GM19397 (cell line): ENCODE results near the gene GPR17.

Experiments
- ATAC-seq: cut with Tn5 transposase; IDR thresholded peaks from one replicate; pipeline ENCODE4 v1.9.1; 2021; ENCODE audit warnings: mild to moderate bottlenecking, moderate library complexity; ENCODE audit not compliant: unreplicated experiment

Gene GPR17

DNA sequence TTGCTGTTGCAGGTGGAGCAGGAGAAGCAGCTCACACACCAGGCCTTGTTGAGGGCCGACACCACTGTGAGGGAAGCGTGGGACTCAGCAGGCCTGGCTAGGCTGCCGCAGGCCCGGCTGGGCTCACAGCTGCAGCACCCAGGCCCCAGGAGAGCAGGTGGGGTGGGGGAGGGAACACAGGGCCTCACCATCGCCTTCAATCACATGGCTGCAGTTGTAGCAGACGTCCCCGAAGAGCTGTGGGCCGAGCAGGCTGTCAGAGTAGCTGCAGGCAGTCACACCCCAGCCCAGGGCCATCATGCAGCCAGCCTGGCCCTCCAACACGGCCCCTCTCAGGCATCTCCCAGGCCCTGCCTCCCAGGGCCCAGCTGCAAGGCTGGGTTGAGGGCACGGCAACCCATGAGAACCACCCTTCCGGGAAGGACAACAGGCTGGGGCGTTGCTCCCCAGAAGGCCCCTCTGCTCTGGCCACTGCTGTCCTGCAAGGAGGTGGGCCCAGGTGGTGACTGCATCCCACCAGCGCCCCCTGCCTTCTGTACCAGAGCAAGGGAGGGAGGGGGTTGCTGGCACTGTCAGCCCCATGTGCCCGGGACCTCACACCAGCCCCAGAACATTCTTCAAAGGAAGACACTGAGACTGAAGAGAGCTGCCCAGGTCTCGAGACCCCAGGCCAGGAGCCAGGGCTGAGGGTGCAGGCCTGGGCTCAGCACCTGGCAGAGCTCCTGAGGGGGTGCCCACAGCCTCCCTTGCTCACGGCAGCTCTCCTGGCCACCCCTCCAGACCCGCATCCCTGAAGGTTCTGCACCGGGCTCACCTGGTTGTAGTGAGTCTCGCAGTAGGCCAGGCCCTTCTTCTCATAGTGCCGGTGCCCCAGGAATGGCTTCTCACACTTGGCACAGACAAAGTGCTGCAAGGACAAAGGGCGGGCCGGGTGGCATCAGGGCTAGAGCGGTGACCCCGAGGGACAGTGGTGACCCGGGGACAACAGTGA lies 5.6 kb upstream of the GPR17 start:
- ATAC-seq, result peak; percentile 53

DNA sequence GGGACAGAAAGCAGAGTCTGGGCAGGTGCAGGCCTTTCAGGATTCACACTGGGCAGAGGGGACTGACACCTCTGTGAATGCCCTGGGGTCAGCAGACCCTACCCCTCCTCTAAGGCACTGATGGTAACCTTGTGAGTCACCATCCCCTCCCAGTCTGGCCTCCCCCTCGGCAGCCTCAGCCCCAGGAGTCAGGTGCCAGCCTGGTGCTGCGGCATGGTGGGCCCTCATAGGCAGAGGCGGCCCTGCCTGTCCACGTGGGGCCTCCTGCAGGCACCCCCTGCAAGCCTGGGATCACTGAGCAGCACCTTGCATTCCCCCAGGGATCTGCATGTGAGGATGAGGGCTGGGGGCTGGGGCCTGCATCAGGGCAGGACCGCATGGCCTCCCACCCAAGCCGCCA lies 4.8 kb upstream of the GPR17 start:
- ATAC-seq, result no peak

DNA sequence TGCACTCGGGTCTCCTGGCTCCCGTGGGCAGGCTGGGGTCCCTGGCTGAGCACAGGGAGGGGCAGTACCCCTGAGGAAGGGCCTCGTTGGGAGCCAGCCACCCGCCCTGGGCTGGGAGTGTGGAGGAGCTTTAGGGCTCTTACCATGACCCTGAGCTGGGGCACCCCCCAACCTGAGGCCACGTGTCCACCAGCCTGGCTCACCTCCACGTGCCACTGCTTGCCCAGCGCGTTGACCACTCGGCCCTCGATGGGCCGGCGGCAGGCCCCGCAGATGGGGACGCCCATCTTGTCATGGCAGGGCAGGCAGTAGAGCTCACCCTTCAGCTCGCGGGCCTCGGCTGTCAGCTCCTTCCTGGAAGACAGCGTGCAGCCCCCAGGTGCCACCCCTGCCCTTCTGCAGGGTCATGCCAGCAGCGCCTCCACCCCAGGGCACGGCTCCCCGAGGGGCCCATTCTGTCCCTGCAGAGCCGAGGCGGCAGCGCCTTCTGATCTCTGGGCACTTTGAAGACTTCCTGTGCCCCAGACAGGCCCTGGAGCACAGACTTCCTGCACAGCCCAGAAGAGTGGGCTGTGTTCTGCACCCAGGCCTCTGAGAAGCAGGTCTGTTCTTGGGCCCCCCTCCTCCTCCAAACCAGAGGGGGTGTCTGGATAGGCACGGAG lies 4.0 kb upstream of the GPR17 start:
- no peak for ATAC-seq

DNA sequence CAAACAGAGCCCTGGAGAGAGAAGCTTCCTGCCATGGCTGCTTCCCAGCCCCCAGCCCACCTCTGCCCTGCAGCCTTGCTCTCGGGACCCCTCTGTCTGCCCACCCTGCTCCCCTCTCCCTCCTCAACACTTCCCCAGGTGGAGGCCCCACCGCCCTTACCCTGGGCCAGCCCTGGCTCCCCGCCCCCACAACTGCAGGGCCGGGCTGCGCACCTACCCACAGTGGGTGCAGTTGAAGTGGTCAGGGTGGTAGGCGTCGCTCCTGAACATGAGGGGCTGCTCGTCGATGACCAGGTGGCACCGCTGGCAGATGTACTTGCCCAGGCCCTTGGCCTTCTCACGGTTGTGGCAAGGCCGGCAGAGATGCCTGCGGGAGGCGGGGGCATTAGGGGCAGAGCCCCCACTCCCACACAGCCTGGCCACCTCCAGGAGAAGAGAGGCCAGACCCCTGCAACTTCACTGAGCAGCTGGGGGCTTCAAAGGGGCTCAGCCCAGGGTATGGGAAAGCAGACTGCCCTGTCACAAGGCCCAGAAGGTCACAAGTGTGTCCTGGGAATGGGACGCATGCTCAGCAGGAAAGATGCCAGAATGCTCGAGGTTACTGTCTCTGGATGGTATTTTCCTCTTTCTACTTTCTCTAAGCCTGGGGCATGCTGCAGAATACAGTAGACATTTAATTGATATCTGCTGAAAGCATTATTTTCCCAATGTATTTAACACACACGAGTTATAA lies 3.1 kb upstream of the GPR17 start:
- ATAC-seq, result no peak

DNA sequence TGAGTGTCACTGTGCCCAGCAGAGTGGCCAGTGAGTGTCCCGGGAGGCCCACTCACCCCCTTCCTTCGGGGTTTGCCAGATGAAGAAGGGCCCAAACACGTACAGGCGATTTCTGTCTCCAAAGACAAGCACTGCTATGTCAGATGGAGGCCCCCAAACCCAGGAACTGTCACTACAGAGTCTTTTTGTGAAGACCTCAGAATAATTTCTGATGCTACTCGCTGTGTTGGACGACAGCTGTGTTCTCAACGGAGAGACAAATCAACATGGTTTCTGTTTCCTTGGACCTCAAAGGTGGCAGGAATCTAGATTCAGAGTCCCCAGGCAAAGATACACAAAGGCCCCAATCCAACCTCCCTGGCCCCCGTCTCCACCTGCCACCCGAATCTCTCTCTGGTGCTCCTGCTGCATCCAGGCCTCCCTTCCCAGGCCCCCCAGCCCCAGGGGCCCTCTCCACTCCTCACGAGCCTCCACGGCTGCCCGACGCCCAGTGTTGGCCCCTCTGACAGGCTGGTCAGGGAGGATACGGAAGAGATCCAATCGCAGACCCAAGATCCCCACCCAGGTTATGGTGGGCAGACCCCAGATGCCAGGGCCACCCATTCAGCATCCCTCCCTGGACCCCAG lies 2.4 kb upstream of the GPR17 start:
- no peak for ATAC-seq

DNA sequence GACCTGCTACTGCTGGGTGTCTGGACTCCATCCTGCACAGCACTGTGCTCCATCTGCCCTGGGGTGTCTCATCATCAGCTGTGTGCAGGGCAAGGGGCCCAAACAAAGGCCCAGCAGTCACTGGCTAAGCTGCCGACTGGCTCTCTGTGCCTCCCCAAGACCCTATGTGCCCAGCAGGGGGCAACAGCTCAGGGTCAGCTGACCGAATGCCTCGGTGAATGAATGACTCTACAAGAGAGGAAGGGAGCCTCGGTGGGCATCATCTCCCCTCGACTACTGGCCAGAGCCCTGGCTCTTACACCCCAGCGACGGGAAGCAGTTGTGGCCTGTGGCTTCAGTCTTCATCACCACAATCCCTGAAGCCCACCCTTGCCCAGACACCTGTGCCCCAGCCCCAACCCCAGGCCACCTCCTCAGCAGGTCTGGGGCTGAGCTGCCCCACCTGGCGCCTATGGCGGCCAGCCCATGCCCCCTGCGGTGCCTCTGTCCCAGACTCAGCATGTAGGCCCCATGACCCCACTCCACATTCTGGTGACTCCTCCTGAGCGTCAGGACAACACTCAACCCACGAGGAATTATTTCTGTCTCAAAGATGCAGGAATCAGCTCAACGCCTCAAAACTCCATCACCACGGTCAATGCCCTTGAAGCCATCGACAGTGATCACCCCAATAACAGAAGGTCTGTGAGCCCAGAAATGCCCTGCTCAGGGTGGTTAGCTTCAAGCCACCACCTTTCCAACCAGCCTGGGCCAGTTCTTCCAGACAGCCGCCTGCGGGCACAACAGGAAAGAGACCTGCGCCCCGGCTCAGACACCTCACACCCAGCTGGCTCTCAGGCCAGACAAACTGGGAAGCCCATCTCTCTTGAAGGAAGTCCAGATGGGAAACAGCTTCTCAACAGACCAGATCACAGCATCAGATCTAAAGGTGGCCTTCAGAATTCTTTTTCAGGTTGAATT lies 1.6 kb upstream of the GPR17 start:
- ATAC-seq, result no peak

DNA sequence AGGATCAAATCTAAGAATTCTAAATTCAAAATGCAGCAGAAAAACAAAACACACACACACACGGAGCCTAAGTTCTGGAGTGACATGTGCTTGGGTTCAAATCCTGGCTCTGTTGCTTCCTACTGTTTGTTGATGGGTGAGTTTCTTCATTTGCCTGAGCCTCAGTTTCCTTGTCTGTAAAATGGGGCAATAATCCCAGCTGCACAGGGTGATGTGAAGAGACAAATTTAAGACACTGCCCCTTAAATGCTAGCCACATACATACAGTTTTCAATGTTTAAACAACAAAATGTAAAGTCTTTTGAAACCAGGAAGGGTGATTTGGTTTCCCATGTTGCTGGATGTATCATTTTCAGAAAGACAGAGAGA lies 943 bp upstream of the GPR17 start:
- no peak for ATAC-seq

DNA sequence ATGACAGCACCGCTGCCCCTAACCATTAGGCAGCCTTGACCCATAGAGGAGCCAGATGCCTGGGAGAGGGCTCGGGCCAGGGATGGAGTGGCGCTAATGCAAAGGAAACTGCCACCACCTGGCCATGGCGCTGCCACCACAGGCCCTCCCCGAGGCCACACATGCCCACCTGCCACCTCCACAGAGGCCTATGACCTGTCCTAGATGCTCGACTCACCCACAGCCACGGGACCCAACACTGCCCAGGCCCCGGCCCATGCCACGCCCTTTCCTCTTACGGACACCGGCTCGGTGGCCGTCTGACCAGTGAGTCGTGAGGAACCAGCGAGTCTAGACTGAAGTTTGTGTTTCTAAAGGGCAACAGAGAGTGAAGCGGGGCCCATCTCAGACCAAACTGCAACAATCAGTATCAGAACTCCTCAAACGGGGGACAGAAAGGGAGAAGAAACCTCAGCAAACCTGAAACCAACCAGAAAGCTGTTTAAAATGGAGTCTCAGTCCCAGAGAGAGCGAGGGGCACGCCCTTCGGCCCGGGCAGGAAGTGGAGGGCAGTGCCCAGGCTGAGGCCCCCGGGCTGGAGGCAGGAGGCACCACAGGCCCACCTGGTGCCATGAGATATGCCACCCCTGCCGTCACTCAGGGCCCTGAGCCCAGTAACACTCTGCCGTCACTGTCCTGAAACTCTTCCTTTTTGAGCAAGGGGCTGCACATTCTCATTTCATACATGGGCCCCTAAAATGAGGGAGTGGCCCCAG lies 711 bp downstream of the GPR17 start:
- ATAC-seq, result no peak

DNA sequence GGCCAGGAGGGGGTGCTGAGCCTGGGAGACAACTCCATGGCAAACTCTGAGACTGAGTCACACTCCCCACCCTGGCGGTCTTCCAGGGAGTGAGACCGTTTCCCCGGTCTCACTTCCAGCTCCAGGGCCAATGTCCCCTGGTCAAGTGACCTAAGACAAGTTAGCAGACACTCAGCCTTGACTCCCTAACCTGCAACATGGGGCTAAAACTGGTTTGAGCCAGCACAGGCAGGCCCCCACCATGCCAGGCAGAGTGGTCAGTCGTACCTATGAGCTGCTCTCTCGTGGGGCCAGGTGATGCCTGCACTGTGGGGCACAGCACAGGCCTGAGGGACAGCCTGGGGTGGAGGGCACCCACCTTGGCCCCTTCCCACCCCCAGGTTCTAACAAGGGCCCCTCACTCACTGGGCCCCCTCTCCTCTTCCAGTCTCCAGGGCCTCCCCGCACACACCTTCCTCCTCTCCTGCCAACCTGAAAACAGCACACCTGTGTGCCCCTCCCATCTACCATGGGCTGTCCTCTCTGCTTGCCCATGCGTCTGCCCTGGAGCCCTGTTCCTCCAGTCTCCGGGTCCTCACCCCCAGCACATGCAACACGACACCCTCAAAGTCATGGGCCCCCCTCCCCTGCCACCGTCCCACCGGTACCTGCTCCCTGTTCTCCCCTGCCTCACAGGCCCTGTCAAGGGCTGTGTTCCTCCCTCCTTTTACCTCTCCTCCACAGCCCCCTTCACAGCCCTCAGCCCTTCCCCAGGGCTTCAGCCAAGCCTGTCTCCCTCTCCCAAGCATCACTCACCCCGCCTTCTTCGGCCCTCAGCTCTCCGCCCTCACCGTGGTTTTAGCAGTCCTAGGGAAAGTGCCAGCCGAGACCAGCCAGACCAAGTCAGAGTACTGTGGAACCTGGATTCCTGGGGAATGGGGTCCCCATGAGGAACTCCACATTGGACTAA lies 1.6 kb downstream of the GPR17 start:
- no peak for ATAC-seq

DNA sequence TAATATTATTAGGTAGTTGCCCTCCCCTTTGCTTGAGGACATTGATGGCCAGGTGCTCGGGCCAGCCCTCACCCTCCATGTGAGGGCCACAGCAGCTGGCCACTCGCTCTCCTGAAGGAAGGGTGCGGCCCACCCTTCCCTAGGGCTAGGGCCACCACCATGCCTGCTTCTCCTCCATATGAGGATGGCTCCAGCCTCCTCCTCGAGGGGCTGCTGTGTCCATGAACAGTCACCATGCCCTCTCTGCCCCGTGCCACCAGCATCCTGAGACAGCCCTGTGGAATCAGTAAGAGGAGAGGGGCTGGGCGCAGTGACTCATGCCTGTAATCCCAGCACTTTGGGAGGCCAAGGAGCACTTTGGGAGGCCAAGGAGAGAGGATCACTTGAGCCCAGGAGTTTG lies 2.4 kb downstream of the GPR17 start:
- no peak for ATAC-seq

DNA sequence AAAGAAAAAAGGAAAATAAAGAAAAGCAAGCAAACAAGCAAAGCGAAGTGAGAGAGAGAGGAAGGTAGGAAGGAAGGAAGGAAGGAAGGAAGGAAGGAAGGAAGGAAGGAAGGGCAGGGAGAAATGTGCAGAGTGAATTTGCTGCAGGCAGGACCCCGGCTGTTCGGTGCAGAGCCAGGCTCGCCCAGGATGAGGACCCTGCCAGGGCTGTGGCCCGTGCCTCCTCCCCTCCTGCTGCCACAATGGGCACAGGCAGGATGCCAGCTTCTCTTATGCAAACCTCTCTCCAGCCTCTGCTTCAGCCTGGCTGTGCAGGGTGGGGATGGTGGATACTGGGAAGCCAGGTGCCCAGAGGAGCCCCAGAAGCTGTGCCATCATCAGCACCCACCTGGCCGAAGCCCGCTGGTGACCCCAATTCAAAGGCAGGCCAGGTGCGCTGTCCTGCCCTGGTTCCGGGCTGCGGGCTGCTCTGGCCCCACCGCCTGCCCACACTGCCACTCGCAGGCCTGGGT lies 3.2 kb downstream of the GPR17 start:
- ATAC-seq, result no peak

DNA sequence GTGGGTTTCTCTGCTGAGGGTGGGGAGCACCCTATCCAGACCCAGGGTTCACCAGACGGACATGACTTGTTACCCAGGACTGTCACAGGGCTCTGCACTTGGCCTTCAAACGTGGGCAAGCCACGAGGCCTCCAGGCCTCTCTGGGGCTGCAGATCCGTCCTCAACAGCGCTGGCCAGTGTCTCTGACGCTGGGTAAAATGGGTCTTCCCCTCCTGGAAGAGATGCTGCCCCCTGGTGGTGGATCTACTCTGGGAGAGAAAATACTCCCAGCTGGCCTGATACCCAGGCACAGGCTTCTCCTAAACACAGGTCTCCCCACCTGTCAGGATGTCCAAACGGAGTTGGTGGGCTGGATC lies 3.7 kb downstream of the GPR17 start:
- no peak for ATAC-seq

DNA sequence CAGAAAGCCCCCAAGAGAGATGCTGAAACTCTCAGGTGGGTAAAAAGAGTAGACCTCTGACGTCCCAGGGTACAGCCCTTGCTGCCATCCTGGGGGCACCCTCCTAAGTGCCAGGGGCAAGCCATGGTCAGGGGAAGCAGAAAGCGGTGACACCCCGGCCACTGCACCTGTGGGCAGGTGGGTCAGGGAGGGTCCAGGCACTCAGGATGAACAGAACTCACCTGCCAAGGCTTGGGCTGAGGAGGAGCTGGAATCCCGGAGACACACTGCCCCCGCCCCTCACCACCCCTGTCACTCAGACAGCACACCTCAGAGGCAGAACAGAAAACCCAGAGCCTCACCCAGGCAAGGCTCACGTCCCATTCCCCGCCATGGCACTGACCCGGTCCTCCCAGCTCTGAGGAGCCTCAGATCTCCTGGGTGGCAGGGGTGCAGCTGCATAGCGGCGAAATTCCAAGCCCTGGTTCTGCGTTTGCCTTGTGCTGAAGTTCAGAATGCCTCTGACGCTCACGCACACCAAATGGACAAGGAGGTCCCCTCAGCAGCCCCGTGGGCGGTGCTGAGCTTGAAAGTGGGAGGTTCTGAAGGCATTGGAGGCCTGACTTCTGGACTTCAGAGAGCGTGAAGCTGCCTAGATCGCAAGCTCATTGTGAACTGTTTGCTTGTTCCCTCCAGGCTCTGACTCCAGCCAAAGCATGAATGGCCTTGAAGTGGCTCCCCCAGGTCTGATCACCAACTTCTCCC lies 4.3 kb downstream of the GPR17 start:
- ATAC-seq, result no peak

DNA sequence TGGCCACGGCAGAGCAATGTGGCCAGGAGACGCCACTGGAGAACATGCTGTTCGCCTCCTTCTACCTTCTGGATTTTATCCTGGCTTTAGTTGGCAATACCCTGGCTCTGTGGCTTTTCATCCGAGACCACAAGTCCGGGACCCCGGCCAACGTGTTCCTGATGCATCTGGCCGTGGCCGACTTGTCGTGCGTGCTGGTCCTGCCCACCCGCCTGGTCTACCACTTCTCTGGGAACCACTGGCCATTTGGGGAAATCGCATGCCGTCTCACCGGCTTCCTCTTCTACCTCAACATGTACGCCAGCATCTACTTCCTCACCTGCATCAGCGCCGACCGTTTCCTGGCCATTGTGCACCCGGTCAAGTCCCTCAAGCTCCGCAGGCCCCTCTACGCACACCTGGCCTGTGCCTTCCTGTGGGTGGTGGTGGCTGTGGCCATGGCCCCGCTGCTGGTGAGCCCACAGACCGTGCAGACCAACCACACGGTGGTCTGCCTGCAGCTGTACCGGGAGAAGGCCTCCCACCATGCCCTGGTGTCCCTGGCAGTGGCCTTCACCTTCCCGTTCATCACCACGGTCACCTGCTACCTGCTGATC lies 4.9 kb downstream of the GPR17 start:
- no peak for ATAC-seq

DNA sequence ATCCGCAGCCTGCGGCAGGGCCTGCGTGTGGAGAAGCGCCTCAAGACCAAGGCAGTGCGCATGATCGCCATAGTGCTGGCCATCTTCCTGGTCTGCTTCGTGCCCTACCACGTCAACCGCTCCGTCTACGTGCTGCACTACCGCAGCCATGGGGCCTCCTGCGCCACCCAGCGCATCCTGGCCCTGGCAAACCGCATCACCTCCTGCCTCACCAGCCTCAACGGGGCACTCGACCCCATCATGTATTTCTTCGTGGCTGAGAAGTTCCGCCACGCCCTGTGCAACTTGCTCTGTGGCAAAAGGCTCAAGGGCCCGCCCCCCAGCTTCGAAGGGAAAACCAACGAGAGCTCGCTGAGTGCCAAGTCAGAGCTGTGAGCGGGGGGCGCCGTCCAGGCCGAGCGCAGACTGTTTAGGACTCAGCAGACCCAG lies 5.4 kb downstream of the GPR17 start:
- no peak for ATAC-seq

DNA sequence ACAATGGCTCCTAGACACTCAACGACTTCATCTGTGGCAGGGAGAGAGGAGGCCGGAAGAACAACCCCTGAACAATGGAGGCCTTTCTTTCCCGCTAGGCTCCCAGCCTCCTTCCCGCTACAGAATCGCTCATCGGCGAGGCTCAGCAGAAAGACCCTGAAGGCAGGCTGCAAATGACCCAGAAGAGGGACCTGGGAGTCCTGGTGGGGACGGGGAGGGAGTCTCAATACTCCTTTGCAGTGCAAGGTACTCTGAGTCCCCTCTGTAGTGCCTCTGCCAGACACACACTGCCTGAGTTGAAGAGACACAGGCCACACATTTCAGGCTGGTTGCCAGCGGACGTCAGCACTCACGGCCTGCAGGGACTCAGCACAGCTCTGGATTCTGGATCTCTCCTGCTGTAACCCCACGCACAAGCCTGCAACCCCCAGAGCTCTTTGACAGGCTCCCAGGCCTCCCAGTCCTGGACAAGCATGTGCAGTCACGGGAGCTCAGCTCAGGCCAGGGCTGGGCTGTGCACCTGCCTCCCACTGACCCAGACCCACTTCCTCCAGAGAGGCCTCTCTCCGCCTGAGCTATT lies 6.1 kb downstream of the GPR17 start:
- ATAC-seq, result no peak
